ENCODE measurements around the gene CARD14. TPM values are rescaled to one million over a fixed set of nuclear protein-coding genes. Genes with fewer than 3 reads are reported as not detected.

Gene CARD14
- total RNA-seq, 6 donors from 2014 or later, result 0.15 to 7.3 (median 1.0) TPM

- TF ChIP-seq, protein P1, sequence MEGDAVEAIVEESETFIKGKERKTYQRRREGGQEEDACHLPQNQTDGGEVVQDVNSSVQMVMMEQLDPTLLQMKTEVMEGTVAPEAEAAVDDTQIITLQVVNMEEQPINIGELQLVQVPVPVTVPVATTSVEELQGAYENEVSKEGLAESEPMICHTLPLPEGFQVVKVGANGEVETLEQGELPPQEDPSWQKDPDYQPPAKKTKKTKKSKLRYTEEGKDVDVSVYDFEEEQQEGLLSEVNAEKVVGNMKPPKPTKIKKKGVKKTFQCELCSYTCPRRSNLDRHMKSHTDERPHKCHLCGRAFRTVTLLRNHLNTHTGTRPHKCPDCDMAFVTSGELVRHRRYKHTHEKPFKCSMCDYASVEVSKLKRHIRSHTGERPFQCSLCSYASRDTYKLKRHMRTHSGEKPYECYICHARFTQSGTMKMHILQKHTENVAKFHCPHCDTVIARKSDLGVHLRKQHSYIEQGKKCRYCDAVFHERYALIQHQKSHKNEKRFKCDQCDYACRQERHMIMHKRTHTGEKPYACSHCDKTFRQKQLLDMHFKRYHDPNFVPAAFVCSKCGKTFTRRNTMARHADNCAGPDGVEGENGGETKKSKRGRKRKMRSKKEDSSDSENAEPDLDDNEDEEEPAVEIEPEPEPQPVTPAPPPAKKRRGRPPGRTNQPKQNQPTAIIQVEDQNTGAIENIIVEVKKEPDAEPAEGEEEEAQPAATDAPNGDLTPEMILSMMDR (IDR thresholded peaks at IDR 0.05), result no peak
- TF ChIP-seq POLR2AphosphoS5 (IDR thresholded peaks at IDR 0.05) (no peak), EP300 (IDR thresholded peaks at IDR 0.05) (no peak), POLR2A (IDR thresholded peaks at IDR 0.05) (no peak)
- Histone ChIP-seq H3K27me3 (no peaks in the 10 kb centered on the region), H3K9me3 (no peaks in the 10 kb centered on the region), H3K4me3 (no peak overlapping the region), H3K4me1 (peaks cover 0 to 7% (median 5%) of the 10 kb centered on the region in 4 donors), H3K27ac (no peak overlapping the region), H3K36me3 (no peaks in the 10 kb centered on the region)
- ATAC-seq (ENCODE audit: low FRiP score in 2 of 2), result no peak
- no peak for DNase-seq
- WGBS, 2 donors, result 86 to 97% methylated on average over 12 of the region's 12 CpGs
These were observed 3.3 kb downstream of the CARD14 start for GRCh38 chr17:80173126-80173525.

GRCh38 chr17:80173916-80174315 lies 4.1 kb downstream of the CARD14 start:
- H3K4me3 ChIP-seq, result no peak overlapping the region
- H3K27ac ChIP-seq, result no peak overlapping the region
- no peaks in the 10 kb centered on the region for H3K36me3 ChIP-seq
- 94% methylated on average over 6 of the region's 6 CpGs for WGBS, 2 donors
- no peak for DNase-seq
- TF ChIP-seq EP300 (IDR thresholded peaks at IDR 0.05) (no peak), POLR2A (IDR thresholded peaks at IDR 0.05) (no peak), POLR2AphosphoS5 (IDR thresholded peaks at IDR 0.05) (no peak)
- TF ChIP-seq, protein P1 (IDR thresholded peaks at IDR 0.05), result no peak
- no peaks in the 10 kb centered on the region for H3K27me3 ChIP-seq
- peaks cover 0 to 7% (median 5%) of the 10 kb centered on the region in 4 donors for H3K4me1 ChIP-seq
- H3K9me3 ChIP-seq, result no peaks in the 10 kb centered on the region
- ATAC-seq (ENCODE audit: low FRiP score in 2 of 2), result no peak

DNA sequence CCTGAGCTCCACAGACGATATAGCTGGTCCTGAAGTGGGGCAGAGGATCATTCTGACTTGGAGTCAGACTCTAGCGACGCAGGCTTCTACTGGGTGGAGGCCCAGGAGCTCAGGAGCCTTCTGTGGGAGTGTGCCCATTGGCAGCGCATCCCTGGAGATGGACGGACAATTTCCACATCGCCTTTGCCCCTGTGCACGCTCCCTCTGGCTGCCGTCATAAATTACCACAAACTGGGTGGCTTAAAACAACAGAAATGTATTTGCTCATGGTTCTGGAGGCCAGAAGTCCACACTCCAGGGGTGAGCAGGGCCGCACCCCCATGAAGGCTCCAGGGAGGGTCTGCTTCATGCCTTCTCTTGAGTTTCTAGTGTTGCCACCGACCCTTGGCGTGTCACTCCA lies 6.9 kb downstream of the CARD14 start:
- ATAC-seq (ENCODE audit: low FRiP score in 2 of 2) (no peak), DNase-seq (no peak)
- TF ChIP-seq EP300 (IDR thresholded peaks at IDR 0.05) (no peak), POLR2A (IDR thresholded peaks at IDR 0.05) (no peak), POLR2AphosphoS5 (IDR thresholded peaks at IDR 0.05) (no peak)
- TF ChIP-seq, protein P1 (IDR thresholded peaks at IDR 0.05), result no peak
- no peaks in the 10 kb centered on the region for H3K36me3 ChIP-seq
- H3K9me3 ChIP-seq, result no peaks in the 10 kb centered on the region
- no peaks in the 10 kb centered on the region for H3K27me3 ChIP-seq
- peaks cover 0 to 7% (median 5%) of the 10 kb centered on the region in 4 donors for H3K4me1 ChIP-seq
- H3K27ac ChIP-seq, result no peak overlapping the region
- H3K4me3 ChIP-seq, result no peak overlapping the region
- WGBS, 2 donors, result 97 to 98% methylated on average over 8 to 9 of the region's 11 CpGs

DNA sequence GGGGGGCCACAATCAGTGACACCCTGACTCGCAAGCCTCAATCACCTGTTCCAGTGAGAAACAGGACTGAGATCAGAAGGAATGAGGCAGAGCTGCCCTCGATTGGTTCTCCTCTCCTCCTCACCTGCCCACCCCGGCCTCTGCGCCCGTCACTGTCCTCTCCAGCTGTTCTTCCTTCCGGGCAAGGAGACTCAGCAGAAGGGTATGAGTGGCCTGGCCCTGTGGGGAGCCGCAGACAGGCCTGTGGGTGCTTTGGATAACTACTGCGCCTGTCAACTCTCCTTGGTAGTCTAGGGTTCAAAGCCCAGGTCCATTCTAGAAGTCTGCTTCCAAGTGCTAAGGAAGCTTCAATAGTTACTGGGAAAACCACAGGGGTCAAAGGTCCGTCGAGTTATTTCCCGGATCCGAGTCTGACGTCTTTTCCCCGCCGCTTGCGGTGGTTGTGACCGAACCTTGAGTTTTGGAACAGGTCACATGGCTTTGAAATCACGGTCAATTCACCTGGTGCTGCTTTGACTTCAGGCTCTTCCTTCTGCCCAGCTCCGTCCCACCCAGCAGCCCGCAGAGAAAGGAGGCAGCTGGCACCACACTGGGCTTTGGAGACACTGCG lies 8.3 kb downstream of the CARD14 start:
- no peaks in the 10 kb centered on the region for H3K9me3 ChIP-seq
- TF ChIP-seq POLR2AphosphoS5 (IDR thresholded peaks at IDR 0.05) (no peak), EP300 (IDR thresholded peaks at IDR 0.05) (no peak), POLR2A (IDR thresholded peaks at IDR 0.05) (no peak)
- TF ChIP-seq, protein P1 (IDR thresholded peaks at IDR 0.05), result no peak
- 88 to 90% methylated on average over 17 to 21 of the region's 21 CpGs for WGBS, 2 donors
- H3K4me3 ChIP-seq, result no peak overlapping the region
- H3K4me1 ChIP-seq, result peaks cover 0 to 7% (median 5%) of the 10 kb centered on the region in 4 donors
- DNase-seq, result no peak
- ATAC-seq (ENCODE audit: low FRiP score in 2 of 2), result no peak
- no peaks in the 10 kb centered on the region for H3K36me3 ChIP-seq
- no peak overlapping the region for H3K27ac ChIP-seq
- no peaks in the 10 kb centered on the region for H3K27me3 ChIP-seq

- Histone ChIP-seq H3K4me3 (no peak overlapping the region), H3K27ac (no peak overlapping the region), H3K9me3 (no peaks in the 10 kb centered on the region), H3K27me3 (no peaks in the 10 kb centered on the region), H3K4me1 (peaks cover 0 to 5% (median 5%) of the 10 kb centered on the region in 4 donors), H3K36me3 (no peaks in the 10 kb centered on the region)
- TF ChIP-seq EP300 (IDR thresholded peaks at IDR 0.05) (no peak), POLR2AphosphoS5 (IDR thresholded peaks at IDR 0.05) (no peak)
- peak in 1 of 2 donors; percentile 74 for DNase-seq
- 85 to 88% methylated on average over 12 to 14 of the region's 14 CpGs for WGBS, 2 donors
- no peak for ATAC-seq (ENCODE audit: low FRiP score in 2 of 2)
These were observed 10.4 kb downstream of the CARD14 start for GRCh38 chr17:80180192-80180591.

Data from upper lobe of left lung (tissue), 6 donors.